ENCODE results near the gene BAZ1B.

The BAZ1B gene

DNA sequence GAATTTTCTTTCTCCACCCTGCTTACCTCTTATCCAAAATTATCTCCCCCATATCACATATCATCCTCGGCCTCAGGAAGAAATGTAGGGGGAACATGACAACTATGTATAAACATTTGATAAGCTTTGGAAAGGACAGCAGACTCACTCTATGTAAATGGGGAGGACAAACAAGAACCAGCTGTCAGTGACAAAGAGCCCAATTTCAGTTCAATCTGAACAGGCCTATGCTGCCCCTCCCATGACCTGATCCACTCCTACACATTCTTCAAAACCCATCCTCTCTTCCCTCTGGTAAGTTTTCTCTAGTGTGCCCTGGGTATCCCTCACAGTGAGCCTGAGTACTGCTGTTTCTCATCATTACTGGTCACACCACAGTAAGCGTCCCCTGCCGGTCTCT lies 67.7 kb downstream of the BAZ1B start:
- no peak for DNase-seq (ENCODE audit: low read depth)
- H3K4me3 ChIP-seq (ENCODE audit: low read depth, low read length) = no peak overlapping the region
- TF ChIP-seq CTCF (conservative IDR thresholded peaks at IDR 0.05; ENCODE audit: low read depth, low read length) = no peak

- no peak for TF ChIP-seq CTCF (conservative IDR thresholded peaks at IDR 0.05; ENCODE audit: low read depth, low read length)
These were observed 69.0 kb downstream of the BAZ1B start for GRCh38 chr7:73452999-73453635.

GRCh38 chr7:73451780-73452398 lies 70.2 kb downstream of the BAZ1B start:
- DNase-seq (ENCODE audit: low read depth) = peak; percentile 85
- H3K4me3 ChIP-seq (ENCODE audit: low read depth, low read length) = no peak overlapping the region
- peak; percentile 95 for TF ChIP-seq CTCF (conservative IDR thresholded peaks at IDR 0.05; ENCODE audit: low read depth, low read length)

More at GRCh38 chr7:73452999-73453635, 69.0 kb downstream of the BAZ1B start:
- no peak overlapping the region for H3K4me3 ChIP-seq (ENCODE audit: low read depth, low read length)
- DNase-seq (ENCODE audit: low read depth) = peak; percentile 44

- no peak overlapping the region for H3K4me3 ChIP-seq (ENCODE audit: low read depth, low read length)
- DNase-seq (ENCODE audit: low read depth) = no peak
- TF ChIP-seq CTCF (conservative IDR thresholded peaks at IDR 0.05; ENCODE audit: low read depth, low read length) = no peak
These were observed 72.7 kb downstream of the BAZ1B start for GRCh38 chr7:73449422-73449821.

DNA sequence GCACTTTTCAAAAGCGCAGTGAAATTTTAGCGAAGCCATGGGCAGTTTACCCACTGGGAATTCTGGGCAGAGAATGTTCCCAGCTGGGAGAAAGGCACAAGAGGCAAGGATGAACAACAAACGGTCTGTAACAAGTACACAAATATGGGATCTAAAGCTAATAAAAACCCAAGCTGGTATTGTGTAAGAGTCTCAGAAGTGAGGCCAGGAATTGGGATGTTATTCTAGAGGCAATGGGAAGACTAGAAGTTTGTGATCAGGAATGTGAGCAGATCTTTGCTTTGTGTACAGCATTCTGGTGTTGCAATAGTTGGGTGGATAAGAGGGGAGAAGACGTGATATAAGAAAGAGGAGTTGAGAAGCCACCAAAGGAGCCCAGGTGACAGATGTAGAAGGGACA lies 73.5 kb downstream of the BAZ1B start:
- no peak overlapping the region for H3K4me3 ChIP-seq (ENCODE audit: low read depth, low read length)
- peak; percentile 49 for DNase-seq (ENCODE audit: low read depth)
- TF ChIP-seq CTCF (conservative IDR thresholded peaks at IDR 0.05; ENCODE audit: low read depth, low read length) = no peak

DNA sequence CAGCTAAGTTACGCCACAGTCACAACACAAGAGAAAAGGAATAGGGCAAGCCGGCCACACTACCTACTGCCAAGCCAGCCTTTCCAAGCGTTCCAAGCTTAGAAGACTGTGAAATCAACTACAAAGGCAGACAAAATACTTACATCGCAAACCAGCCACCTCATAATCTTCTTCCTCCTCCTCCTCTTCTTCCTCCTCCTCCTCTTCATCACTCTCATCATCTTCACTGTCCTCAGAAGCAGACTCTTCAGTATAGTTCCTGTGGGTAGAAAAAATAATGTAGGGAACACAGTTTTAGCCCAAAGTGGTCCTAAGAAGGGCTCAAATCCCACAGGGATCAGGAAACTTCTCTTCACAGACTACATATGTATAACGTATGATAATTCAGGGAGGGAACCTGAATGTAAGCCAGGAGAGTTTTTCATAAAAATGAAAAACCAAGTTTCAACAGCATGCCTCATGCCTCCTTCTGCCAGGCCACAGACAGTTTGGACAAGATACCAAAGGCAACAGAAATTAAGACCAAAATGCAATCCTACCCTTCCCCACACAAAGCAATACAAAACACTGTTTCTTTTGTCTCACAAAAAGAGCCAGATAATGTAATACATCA lies 74.9 kb downstream of the BAZ1B start:
- no peak for TF ChIP-seq CTCF (conservative IDR thresholded peaks at IDR 0.05; ENCODE audit: low read depth, low read length)
- no peak for DNase-seq (ENCODE audit: low read depth)

More for the DNA sequence above, 74.9 kb downstream of the BAZ1B start:
- H3K4me3 ChIP-seq (ENCODE audit: low read depth, low read length) = no peak overlapping the region
